Osteoblast (primary cell): ENCODE data around the gene PIK3C3. TPM values are rescaled to one million over a fixed set of nuclear protein-coding genes. Genes with fewer than 3 reads are reported as not detected.

Source experiments
- DNase-seq: peaks from one replicate; pipeline ENCODE4 v3.0.0; 2011; ENCODE audit warnings: low spot score, mixed read lengths; ENCODE audit not compliant: insufficient read length; ENCODE audit errors: missing footprints
- H2AFZ ChIP-seq: 2 replicates; pipeline ENCODE4 v1.6.0; 2011; ENCODE audit warnings: mild to moderate bottlenecking, low read length
- H3K27ac ChIP-seq: 2 replicates; pipeline ENCODE4 v1.5.1; 2011; ENCODE audit warnings: mild to moderate bottlenecking, low read depth, low read length, moderate library complexity
- H3K27me3 ChIP-seq: 2 replicates; pipeline ENCODE4 v1.6.0; 2012; ENCODE audit warnings: mild to moderate bottlenecking, control low read depth, inconsistent platforms, low read length, moderate library complexity; ENCODE audit not compliant: insufficient read depth
- H3K36me3 ChIP-seq: 2 replicates; pipeline ENCODE4 v1.5.1; 2011; ENCODE audit warnings: mild to moderate bottlenecking, low read length, control low read depth, moderate library complexity; ENCODE audit not compliant: insufficient read depth
- H3K4me1 ChIP-seq: 2 replicates; pipeline ENCODE4 v1.5.1; 2011; ENCODE audit warnings: mild to moderate bottlenecking, low read length, control low read depth, moderate library complexity; ENCODE audit not compliant: insufficient read depth
- H3K4me2 ChIP-seq: 2 replicates; pipeline ENCODE4 v1.6.0; 2011; ENCODE audit warnings: mild to moderate bottlenecking, low read length; ENCODE audit not compliant: insufficient read depth
- H3K4me3 ChIP-seq: fragments of 200-600 bp; sonication (generic); 3 replicates; pipeline ENCODE4 v1.5.1; 2012; ENCODE audit warnings: mild to moderate bottlenecking, low read length, inconsistent platforms; ENCODE audit not compliant: insufficient read depth
- H3K79me2 ChIP-seq: 2 replicates; pipeline ENCODE4 v1.6.0; 2012; ENCODE audit warnings: mild to moderate bottlenecking, low read length, control low read depth, inconsistent platforms; ENCODE audit not compliant: insufficient read depth
- H3K9me3 ChIP-seq: 2 replicates; pipeline ENCODE4 v1.5.1; 2011; ENCODE audit warnings: low read depth, low read length, control low read depth
- H4K20me1 ChIP-seq: 2 replicates; pipeline ENCODE4 v1.6.0; 2012; ENCODE audit warnings: mild to moderate bottlenecking, low read length, control low read depth; ENCODE audit not compliant: insufficient read depth
- total RNA-seq: library from RNA; depleted of rRNA; stranded (reverse); fragments of >200 nt; gene quantifications from 2 replicates; pipeline ENCODE4 v1.2.3, GENCODE V29; 2012
- TF ChIP-seq, protein P1 (sequence below): IDR thresholded peaks from 2 replicates; pipeline ENCODE4 v1.5.1; 2011; ENCODE audit warnings: mild to moderate bottlenecking, low read depth, low read length, moderate library complexity; ENCODE audit errors: extremely low read depth

The PIK3C3 gene
- total RNA-seq, 1 donor, result 59.4 TPM

GRCh38 chr18:42067518-42067917, 112.5 kb downstream of the PIK3C3 start:
- no peak overlapping the region for H3K4me2 ChIP-seq
- no peak for DNase-seq
- H3K4me3 ChIP-seq, result no peak overlapping the region
- H3K27ac ChIP-seq, result no peak overlapping the region
- no peaks in the 10 kb centered on the region for H3K9me3 ChIP-seq
- H4K20me1 ChIP-seq, result no peaks in the 10 kb centered on the region
- H3K36me3 ChIP-seq, result peaks cover 16% of the 10 kb centered on the region
- H3K4me1 ChIP-seq, result peaks cover 5% of the 10 kb centered on the region
- TF ChIP-seq, protein P1, sequence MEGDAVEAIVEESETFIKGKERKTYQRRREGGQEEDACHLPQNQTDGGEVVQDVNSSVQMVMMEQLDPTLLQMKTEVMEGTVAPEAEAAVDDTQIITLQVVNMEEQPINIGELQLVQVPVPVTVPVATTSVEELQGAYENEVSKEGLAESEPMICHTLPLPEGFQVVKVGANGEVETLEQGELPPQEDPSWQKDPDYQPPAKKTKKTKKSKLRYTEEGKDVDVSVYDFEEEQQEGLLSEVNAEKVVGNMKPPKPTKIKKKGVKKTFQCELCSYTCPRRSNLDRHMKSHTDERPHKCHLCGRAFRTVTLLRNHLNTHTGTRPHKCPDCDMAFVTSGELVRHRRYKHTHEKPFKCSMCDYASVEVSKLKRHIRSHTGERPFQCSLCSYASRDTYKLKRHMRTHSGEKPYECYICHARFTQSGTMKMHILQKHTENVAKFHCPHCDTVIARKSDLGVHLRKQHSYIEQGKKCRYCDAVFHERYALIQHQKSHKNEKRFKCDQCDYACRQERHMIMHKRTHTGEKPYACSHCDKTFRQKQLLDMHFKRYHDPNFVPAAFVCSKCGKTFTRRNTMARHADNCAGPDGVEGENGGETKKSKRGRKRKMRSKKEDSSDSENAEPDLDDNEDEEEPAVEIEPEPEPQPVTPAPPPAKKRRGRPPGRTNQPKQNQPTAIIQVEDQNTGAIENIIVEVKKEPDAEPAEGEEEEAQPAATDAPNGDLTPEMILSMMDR, result no peak
- no peak overlapping the region for H2AFZ ChIP-seq
- no peaks in the 10 kb centered on the region for H3K27me3 ChIP-seq
- H3K79me2 ChIP-seq, result no peaks in the 10 kb centered on the region

- Histone ChIP-seq H3K79me2 (no peaks in the 10 kb centered on the region), H3K27me3 (no peaks in the 10 kb centered on the region), H3K27ac (no peak overlapping the region), H3K4me3 (no peak overlapping the region), H3K4me2 (no peak overlapping the region), H3K4me1 (peaks cover 5% of the 10 kb centered on the region), H3K36me3 (peaks cover 21% of the 10 kb centered on the region), H4K20me1 (no peaks in the 10 kb centered on the region), H3K9me3 (no peaks in the 10 kb centered on the region), H2AFZ (no peak overlapping the region)
- DNase-seq, result no peak
- TF ChIP-seq, protein P1, result no peak
These were observed 113.0 kb downstream of the PIK3C3 start for GRCh38 chr18:42068030-42068429.

DNA sequence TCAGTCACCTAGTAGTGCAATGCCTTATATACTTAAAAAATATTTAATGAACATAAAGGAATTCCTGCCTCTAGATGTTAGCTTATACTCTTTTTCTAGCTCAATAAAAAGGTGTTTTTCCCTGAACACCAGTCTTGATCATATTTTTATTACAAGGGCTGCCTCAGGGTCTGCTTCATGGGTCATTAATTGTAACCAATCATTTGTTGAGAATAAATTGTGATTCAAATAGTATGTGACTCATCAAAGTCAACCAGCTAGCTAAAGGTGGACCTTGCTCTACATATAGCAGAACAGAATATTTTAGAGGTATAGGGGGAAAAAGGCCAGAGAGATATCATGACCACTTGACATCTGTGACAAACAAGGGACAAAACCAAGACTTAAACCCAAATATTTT, 114.0 kb downstream of the PIK3C3 start:
- Histone ChIP-seq H3K4me3 (no peak overlapping the region), H4K20me1 (no peaks in the 10 kb centered on the region), H3K79me2 (no peaks in the 10 kb centered on the region), H3K9me3 (no peaks in the 10 kb centered on the region), H3K36me3 (peaks cover 26% of the 10 kb centered on the region), H3K4me1 (no peaks in the 10 kb centered on the region), H3K27me3 (no peaks in the 10 kb centered on the region), H2AFZ (no peak overlapping the region), H3K27ac (no peak overlapping the region), H3K4me2 (no peak overlapping the region)
- DNase-seq, result no peak
- TF ChIP-seq, protein P1, result no peak

GRCh38 chr18:42072407-42072806, 117.4 kb downstream of the PIK3C3 start:
- Histone ChIP-seq H3K27ac (no peak overlapping the region), H3K36me3 (peaks cover 19% of the 10 kb centered on the region)
- no peak for DNase-seq

More at GRCh38 chr18:42072407-42072806, 117.4 kb downstream of the PIK3C3 start:
- Histone ChIP-seq H3K4me3 (no peak overlapping the region), H3K9me3 (no peaks in the 10 kb centered on the region), H2AFZ (no peak overlapping the region), H3K4me2 (no peak overlapping the region), H3K4me1 (no peaks in the 10 kb centered on the region), H3K79me2 (no peaks in the 10 kb centered on the region), H3K27me3 (no peaks in the 10 kb centered on the region), H4K20me1 (no peaks in the 10 kb centered on the region)
- TF ChIP-seq, protein P1, result peak; percentile 17
